Measurements from ENCODE around the gene RFX2. TPM values are rescaled to one million over a fixed set of nuclear protein-coding genes. Genes with fewer than 3 reads are reported as not detected.
A peak's percentile ranks its signal among the peaks of the same experiment; 100 is the strongest.

RFX2 gene
- total and polyA plus RNA-seq, 9 of the 15 experiments (the other 6 are each of a cell fraction or from before 2014, with no cell fraction given), result 3.6 to 18.7 (median 8.7) TPM

DNA sequence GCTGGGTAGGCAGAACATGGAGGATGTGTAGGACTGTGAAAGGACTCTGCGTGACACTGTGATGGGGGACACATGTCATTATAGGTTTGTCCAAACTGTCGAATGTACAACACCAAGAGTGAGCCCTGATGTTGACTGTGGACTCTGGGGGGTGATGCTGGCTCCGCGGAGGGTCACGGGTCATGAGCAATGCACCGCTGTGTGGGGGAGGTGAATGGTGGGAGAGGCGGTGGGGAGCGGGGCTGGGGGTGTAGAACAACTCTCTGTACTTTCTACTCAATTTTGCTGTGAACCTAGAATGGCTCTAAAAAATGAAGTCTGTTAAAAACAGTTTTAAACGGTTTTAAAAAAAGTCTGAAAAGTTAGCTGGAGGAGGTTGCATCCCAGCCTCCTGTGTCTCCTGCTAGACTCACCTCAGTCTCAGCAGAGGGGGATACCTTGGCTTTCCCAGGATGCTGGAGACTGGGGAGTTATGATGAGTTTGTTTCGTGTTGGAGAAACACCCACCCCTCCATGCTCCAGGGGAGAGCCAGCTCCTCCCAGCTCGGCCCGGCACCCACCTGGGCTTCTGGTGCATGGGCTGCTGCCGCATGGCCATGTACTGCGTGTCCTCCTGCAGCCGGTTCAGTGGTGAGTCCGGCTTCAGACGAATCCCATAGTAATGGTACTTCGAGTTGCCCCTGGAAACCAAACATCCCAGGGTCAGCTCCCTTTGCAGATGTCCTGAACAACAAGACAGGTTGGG lies 97.7 kb downstream of the RFX2 start:
- Histone ChIP-seq H3K4me2 (ENCODE audit: insufficient read depth, low read length) (no peak overlapping the region), H3K36me3 (ENCODE audit: control insufficient read depth, insufficient read depth, low read length) (no peaks in the 10 kb centered on the region; the same call in 2 of the 3 replicates), H3K4me3 (no peak overlapping the region), H3K79me2 (ENCODE audit: control insufficient read depth, insufficient read depth, low read length) (no peaks in the 10 kb centered on the region), H3K9me1 (ENCODE audit: control insufficient read depth, insufficient read depth, low read length) (no peaks in the 10 kb centered on the region), H3K27ac (ENCODE audit: extremely low read depth, low read depth, low read length) (no peak overlapping the region), H3K9me3 (replicated peaks; ENCODE audit: control insufficient read depth, insufficient read depth, low read depth, low read length) (no peaks in the 10 kb centered on the region), H3K9ac (ENCODE audit: insufficient read depth in 1 of 2, low read depth in 2 of 2, low read length in 2 of 2) (no peak overlapping the region), H3K27me3 (ENCODE audit: control insufficient read depth in 2 of 2, insufficient read depth in 2 of 2, low read length in 2 of 2) (no peaks in the 10 kb centered on the region; a peak in 1 of 5 replicates), H2AFZ (ENCODE audit: low read depth, low read length) (no peak overlapping the region), H3K4me1 (replicated peaks in 1 of 2; ENCODE audit: control insufficient read depth in 2 of 2, insufficient read depth in 2 of 2, low read length in 2 of 2) (peaks cover 0 to 14% of the 10 kb centered on the region in 2 experiments; a peak in 1 of 5 replicates), H4K20me1 (replicated peaks; ENCODE audit: control insufficient read depth, insufficient read depth, low read length) (no peaks in the 10 kb centered on the region; the same call in 1 of the 2 replicates)
- no TSS peak for BruUV-seq (replicated peaks)
- intact Hi-C loops (cut with micrococcal nuclease) (no loop called here), in situ Hi-C loops (cut with MboI) (no loop called here)
- 64% methylated on average over 17 of the region's 18 CpGs for WGBS (ENCODE audit: insufficient coverage, low coverage, missing lambda C conversion rate)
- ChIA-PET CTCF (ENCODE audit: low intra/inter-chr PET ratio) (no interaction called here), POLR2A (interaction anchor here (0.5 to 1.1 kb wide), 3 partner anchors 12 to 323 kb away, joined by 3 to 5 read pairs (median 4); partner anchors contain the start of gene RPL36)
- no peak for FAIRE-seq
- no peak for ATAC-seq
- no peak for DNase-seq (ENCODE audit: extremely low read depth in 1 of 4, low spot score in 3 of 4)
- TF ChIP-seq FOXA3 (CRISPR knock-in tag; conservative IDR thresholded peaks at IDR 0.05 in 1 of 2, IDR thresholded peaks at IDR 0.05 in 1 of 2) (no peak), CBX5 (IDR thresholded peaks at IDR 0.05; ENCODE audit: borderline replicate concordance, low read depth) (no peak), STAT5A (IDR thresholded peaks at IDR 0.05; ENCODE audit: borderline replicate concordance, low read length) (no peak), ZNF197 (CRISPR knock-in tag; IDR thresholded peaks at IDR 0.05; ENCODE audit: low read depth) (no peak)

DNA sequence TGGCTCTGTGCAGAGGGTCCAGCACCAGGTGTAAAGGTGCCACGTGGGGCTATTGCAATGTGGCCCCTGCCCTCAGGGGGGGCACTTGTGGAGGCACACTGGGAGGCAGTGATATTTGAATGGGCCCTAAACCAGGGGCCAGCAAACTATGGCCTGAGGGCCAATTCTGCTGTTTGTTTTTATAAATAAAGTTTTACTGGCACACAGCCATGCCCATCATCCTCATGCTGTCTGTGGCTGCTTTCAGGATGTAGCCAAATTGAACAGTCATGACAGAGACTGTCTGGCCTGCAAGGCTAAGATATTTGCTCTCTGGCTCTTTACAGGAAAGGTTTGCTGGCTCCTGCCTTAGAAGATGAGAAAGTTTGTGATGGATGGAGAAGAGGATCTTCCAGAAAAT lies 98.5 kb downstream of the RFX2 start:
- intact Hi-C loops (cut with micrococcal nuclease) (no loop called here), in situ Hi-C loops (cut with MboI) (no loop called here)
- no peaks in the 10 kb centered on the region; the same call in 2 of the 3 replicates for H3K36me3 ChIP-seq (ENCODE audit: control insufficient read depth, insufficient read depth, low read length)
- H3K27me3 ChIP-seq (ENCODE audit: control insufficient read depth in 2 of 2, insufficient read depth in 2 of 2, low read length in 2 of 2), result no peaks in the 10 kb centered on the region; a peak in 1 of 5 replicates
- H3K9me3 ChIP-seq (replicated peaks; ENCODE audit: control insufficient read depth, insufficient read depth, low read depth, low read length), result no peaks in the 10 kb centered on the region
- H2AFZ ChIP-seq (ENCODE audit: low read depth, low read length), result no peak overlapping the region
- FAIRE-seq (no peak), DNase-seq (ENCODE audit: extremely low read depth in 1 of 4, low spot score in 3 of 4) (no peak), ATAC-seq (no peak)
- no TSS peak for BruUV-seq (replicated peaks)
- ChIA-PET CTCF (ENCODE audit: low intra/inter-chr PET ratio) (no interaction called here), POLR2A (no interaction called here)
- peaks cover 0 to 12% of the 10 kb centered on the region in 2 experiments; a peak in 1 of 5 replicates for H3K4me1 ChIP-seq (replicated peaks in 1 of 2; ENCODE audit: control insufficient read depth in 2 of 2, insufficient read depth in 2 of 2, low read length in 2 of 2)
- H3K27ac ChIP-seq (ENCODE audit: extremely low read depth, low read depth, low read length), result no peak overlapping the region
- no peaks in the 10 kb centered on the region for H3K79me2 ChIP-seq (ENCODE audit: control insufficient read depth, insufficient read depth, low read length)
- no peak overlapping the region for H3K4me3 ChIP-seq
- H3K9me1 ChIP-seq (ENCODE audit: control insufficient read depth, insufficient read depth, low read length), result no peaks in the 10 kb centered on the region
- 9% methylated on average over 1 of the region's 1 CpG for WGBS (ENCODE audit: insufficient coverage, low coverage, missing lambda C conversion rate)
- H4K20me1 ChIP-seq (replicated peaks; ENCODE audit: control insufficient read depth, insufficient read depth, low read length), result no peaks in the 10 kb centered on the region; the same call in 1 of the 2 replicates
- H3K9ac ChIP-seq (ENCODE audit: insufficient read depth in 1 of 2, low read depth in 2 of 2, low read length in 2 of 2), result 0 out of 4 replicates have a peak overlapping the region, but pooled peaks of 1 of the 2 experiments have one; percentile 31
- no peak overlapping the region for H3K4me2 ChIP-seq (ENCODE audit: insufficient read depth, low read length)
- TF ChIP-seq NFIC (IDR thresholded peaks at IDR 0.05), result peak; percentile 59
